ENCODE measurements around the gene SBF2. TPM values are rescaled to one million over a fixed set of nuclear protein-coding genes. Genes with fewer than 3 reads are reported as not detected.

Gene SBF2
- total RNA-seq, 1 experiment from 2014 or later, result 31.3 TPM

- no peaks in the 10 kb centered on the region for H3K9me3 ChIP-seq (ENCODE audit: low read length)
- ChIA-PET CTCF (interaction anchor here (0.6 kb wide), 1 partner anchor 89 kb away, joined by 3 read pairs; the partner anchor contains the start of gene SWAP70), POLR2A (ENCODE audit: unreplicated experiment) (interaction anchor here (0.9 kb wide), 1 partner anchor 73 kb away, joined by 5 read pairs; no protein-coding TSS in a partner anchor)
- H3K4me3 ChIP-seq (ENCODE audit: low read length), result no peak overlapping the region
- BruUV-seq (replicated peaks), result no TSS peak
- H3K9me2 ChIP-seq (replicated peaks; ENCODE audit: low read length), result no peaks in the 10 kb centered on the region
- H3K9ac ChIP-seq (ENCODE audit: low read length), result no peak overlapping the region
- H3K79me2 ChIP-seq (ENCODE audit: low read length), result no peaks in the 10 kb centered on the region
- H3K4me2 ChIP-seq (ENCODE audit: low read length), result peak overlapping the region; percentile 33
- H3K4me1 ChIP-seq (ENCODE audit: insufficient read depth, low read length), result peaks cover 38% of the 10 kb centered on the region
- peak; percentile 62 for DNase-seq
- H3F3A ChIP-seq (ENCODE audit: low read length, unreplicated experiment), result no peaks in the 10 kb centered on the region
- H3K36me3 ChIP-seq (ENCODE audit: low read depth, low read length), result no peaks in the 10 kb centered on the region
- H3K27ac ChIP-seq (ENCODE audit: low read length), result peak overlapping the region; percentile 52
- H3K27me3 ChIP-seq (ENCODE audit: low read length), result no peaks in the 10 kb centered on the region
- intact Hi-C loops (cut with micrococcal nuclease), result loop anchor here (10.0 kb wide), 1 partner anchor 982 kb away; no protein-coding TSS in a partner anchor
- no peaks in the 10 kb centered on the region for H4K20me1 ChIP-seq (ENCODE audit: low read length)
- TF ChIP-seq EZH2 (IDR thresholded peaks at IDR 0.05; ENCODE audit: low read length, unreplicated experiment), result no peak
- TF ChIP-seq EZH2phosphoT487 (IDR thresholded peaks at IDR 0.05; ENCODE audit: borderline replicate concordance, low read length), result no peak
- no peak for TF ChIP-seq CTCF (conservative IDR thresholded peaks at IDR 0.05; ENCODE audit: low read depth, low read length)
- H2AFZ ChIP-seq (ENCODE audit: low read length), result no peak overlapping the region
- ATAC-seq, result peak; percentile 28; the same call in 1 of the 2 replicates
Observed at GRCh38 chr11:9753021-9753420, 541.0 kb downstream of the SBF2 start.

- CTCF ChIA-PET, result no interaction called here
Observed at GRCh38 chr11:9752091-9752490, 541.9 kb downstream of the SBF2 start.

More at GRCh38 chr11:9752091-9752490, 541.9 kb downstream of the SBF2 start:
- no TSS peak for BruUV-seq (replicated peaks)
- Histone ChIP-seq H3K27me3 (ENCODE audit: low read length) (no peaks in the 10 kb centered on the region), H3K9me2 (replicated peaks; ENCODE audit: low read length) (no peaks in the 10 kb centered on the region), H3K36me3 (ENCODE audit: low read depth, low read length) (no peaks in the 10 kb centered on the region), H3K9me3 (ENCODE audit: low read length) (no peaks in the 10 kb centered on the region), H3K4me2 (ENCODE audit: low read length) (no peak overlapping the region), H3F3A (ENCODE audit: low read length, unreplicated experiment) (no peaks in the 10 kb centered on the region), H2AFZ (ENCODE audit: low read length) (no peak overlapping the region), H3K9ac (ENCODE audit: low read length) (no peak overlapping the region), H3K4me1 (ENCODE audit: insufficient read depth, low read length) (peaks cover 35% of the 10 kb centered on the region), H3K27ac (ENCODE audit: low read length) (no peak overlapping the region), H3K79me2 (ENCODE audit: low read length) (no peaks in the 10 kb centered on the region), H3K4me3 (ENCODE audit: low read length) (no peak overlapping the region), H4K20me1 (ENCODE audit: low read length) (no peaks in the 10 kb centered on the region)
- TF ChIP-seq CTCF (conservative IDR thresholded peaks at IDR 0.05; ENCODE audit: low read depth, low read length) (no peak), EZH2 (IDR thresholded peaks at IDR 0.05; ENCODE audit: low read length, unreplicated experiment) (no peak), EZH2phosphoT487 (IDR thresholded peaks at IDR 0.05; ENCODE audit: borderline replicate concordance, low read length) (no peak)
- no peak for ATAC-seq
- POLR2A ChIA-PET (ENCODE audit: unreplicated experiment), result no interaction called here
- intact Hi-C loops (cut with micrococcal nuclease), result loop anchor here (10.0 kb wide), 1 partner anchor 983 kb away; no protein-coding TSS in a partner anchor
- peak; percentile 8 for DNase-seq
